SU-DHL-6 (cell line): Measurements from ENCODE around the gene SUGCT.

ENCODE experiments used
- H2AFZ ChIP-seq: fragments of 200-600 bp; sonication (generic); 2 replicates; pipeline ENCODE4 v1.6.1; 2014; ENCODE audit warnings: low read depth, mild to moderate bottlenecking, moderate library complexity, mixed read lengths, antibody characterized with exemption, low read length; ENCODE audit not compliant: severe bottlenecking
- H3F3A ChIP-seq: fragments of 200-600 bp; shearing (Covaris generic); 2 replicates; pipeline ENCODE4 v1.6.0; 2016; ENCODE audit warnings: antibody characterized with exemption, mild to moderate bottlenecking; ENCODE audit not compliant: insufficient read depth
- H3K27ac ChIP-seq: fragments of 200-600 bp; sonication (generic); 2 replicates; pipeline ENCODE4 v1.5.1; 2016; ENCODE audit warnings: low read depth, mild to moderate bottlenecking, low read length, moderate library complexity, mixed read lengths
- H3K27me3 ChIP-seq: fragments of 200-600 bp; sonication (generic), shearing (Covaris generic); 2 replicates; pipeline ENCODE4 v1.6.0; 2014; ENCODE audit warnings: mild to moderate bottlenecking, low read length
- H3K36me3 ChIP-seq: fragments of 200-600 bp; sonication (generic); 2 replicates; pipeline ENCODE4 v1.6.1; 2014; ENCODE audit warnings: mild to moderate bottlenecking, low read length, mixed read lengths
- H3K4me2 ChIP-seq: fragments of 300-600, 200-600 bp; shearing (Covaris generic), sonication (generic); 2 replicates; pipeline ENCODE4 v1.6.0; 2014; ENCODE audit warnings: low read length, low read depth, mild to moderate bottlenecking; ENCODE audit not compliant: poor library complexity, severe bottlenecking
- H3K4me3 ChIP-seq: fragments of 200-600 bp; sonication (generic); 2 replicates; pipeline ENCODE4 v1.5.1; 2014; ENCODE audit warnings: antibody characterized with exemption, low read length, mild to moderate bottlenecking, mixed read lengths; ENCODE audit not compliant: insufficient read depth, poor library complexity, severe bottlenecking
- H3K79me2 ChIP-seq: fragments of 200-600 bp; sonication (generic); 2 replicates; pipeline ENCODE4 v1.6.1; 2014; ENCODE audit warnings: mild to moderate bottlenecking, low read length, moderate library complexity; ENCODE audit not compliant: insufficient read depth
- H3K9ac ChIP-seq: fragments of 200-600 bp; sonication (generic); 2 replicates; pipeline ENCODE4 v1.7.0; 2014; ENCODE audit warnings: mild to moderate bottlenecking, low read length
- H3K9me2 ChIP-seq: fragments of 200-600 bp; sonication (generic); replicated peaks from 2 replicates; pipeline ENCODE4 v1.6.1; 2014; ENCODE audit warnings: low read length; ENCODE audit not compliant: insufficient read depth
- H3K9me3 ChIP-seq: fragments of 200-600 bp; sonication (generic); 2 replicates; pipeline ENCODE4 v1.6.1; 2014; ENCODE audit warnings: low read length, mixed read lengths; ENCODE audit not compliant: insufficient read depth
- H4K20me1 ChIP-seq: fragments of 200-600 bp; sonication (generic); 2 replicates; pipeline ENCODE4 v1.6.1; 2014; ENCODE audit warnings: low read depth, mild to moderate bottlenecking, antibody characterized with exemption, low read length, moderate library complexity, mixed read lengths
- EZH2phosphoT487 ChIP-seq: fragments of 200-600 bp; sonication (generic), shearing (Covaris generic); conservative IDR thresholded peaks from 2 replicates; pipeline ENCODE4 v1.6.1; 2018; ENCODE audit warnings: mild to moderate bottlenecking, antibody characterized with exemption, low read length, moderate library complexity, mixed read lengths
- TF ChIP-seq, protein P1 (sequence below): fragments of 200-600 bp; sonication (generic); IDR thresholded peaks from one replicate; pipeline ENCODE4 v1.5.1; 2017; ENCODE audit warnings: antibody characterized with exemption, mild to moderate bottlenecking, low read length, moderate library complexity; ENCODE audit not compliant: insufficient read depth, poor library complexity, severe bottlenecking

SUGCT gene

GRCh38 chr7:40747856-40748255 is 613.1 kb downstream of the SUGCT start:
- Histone ChIP-seq H3F3A (no peaks in the 10 kb centered on the region), H3K9me2 (no peaks in the 10 kb centered on the region), H3K9me3 (no peaks in the 10 kb centered on the region), H3K9ac (no peak overlapping the region), H3K36me3 (no peaks in the 10 kb centered on the region), H3K27me3 (no peaks in the 10 kb centered on the region), H3K4me2 (no peak overlapping the region), H4K20me1 (no peaks in the 10 kb centered on the region), H3K79me2 (no peaks in the 10 kb centered on the region), H3K4me3 (no peak overlapping the region), H2AFZ (no peak overlapping the region), H3K27ac (no peak overlapping the region)
- TF ChIP-seq, protein P1, sequence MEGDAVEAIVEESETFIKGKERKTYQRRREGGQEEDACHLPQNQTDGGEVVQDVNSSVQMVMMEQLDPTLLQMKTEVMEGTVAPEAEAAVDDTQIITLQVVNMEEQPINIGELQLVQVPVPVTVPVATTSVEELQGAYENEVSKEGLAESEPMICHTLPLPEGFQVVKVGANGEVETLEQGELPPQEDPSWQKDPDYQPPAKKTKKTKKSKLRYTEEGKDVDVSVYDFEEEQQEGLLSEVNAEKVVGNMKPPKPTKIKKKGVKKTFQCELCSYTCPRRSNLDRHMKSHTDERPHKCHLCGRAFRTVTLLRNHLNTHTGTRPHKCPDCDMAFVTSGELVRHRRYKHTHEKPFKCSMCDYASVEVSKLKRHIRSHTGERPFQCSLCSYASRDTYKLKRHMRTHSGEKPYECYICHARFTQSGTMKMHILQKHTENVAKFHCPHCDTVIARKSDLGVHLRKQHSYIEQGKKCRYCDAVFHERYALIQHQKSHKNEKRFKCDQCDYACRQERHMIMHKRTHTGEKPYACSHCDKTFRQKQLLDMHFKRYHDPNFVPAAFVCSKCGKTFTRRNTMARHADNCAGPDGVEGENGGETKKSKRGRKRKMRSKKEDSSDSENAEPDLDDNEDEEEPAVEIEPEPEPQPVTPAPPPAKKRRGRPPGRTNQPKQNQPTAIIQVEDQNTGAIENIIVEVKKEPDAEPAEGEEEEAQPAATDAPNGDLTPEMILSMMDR: no peak
- no peak for TF ChIP-seq EZH2phosphoT487

- Histone ChIP-seq H2AFZ (no peak overlapping the region), H3K27ac (no peak overlapping the region), H3K9me2 (no peaks in the 10 kb centered on the region), H3F3A (no peaks in the 10 kb centered on the region), H3K27me3 (no peaks in the 10 kb centered on the region), H3K9ac (no peak overlapping the region), H3K79me2 (no peaks in the 10 kb centered on the region), H3K4me2 (no peak overlapping the region), H3K4me3 (no peak overlapping the region), H3K36me3 (no peaks in the 10 kb centered on the region), H3K9me3 (no peaks in the 10 kb centered on the region), H4K20me1 (no peaks in the 10 kb centered on the region)
- no peak for TF ChIP-seq EZH2phosphoT487
- TF ChIP-seq, protein P1: no peak
Observed at GRCh38 chr7:40749877-40750276, 615.1 kb downstream of the SUGCT start.

DNA sequence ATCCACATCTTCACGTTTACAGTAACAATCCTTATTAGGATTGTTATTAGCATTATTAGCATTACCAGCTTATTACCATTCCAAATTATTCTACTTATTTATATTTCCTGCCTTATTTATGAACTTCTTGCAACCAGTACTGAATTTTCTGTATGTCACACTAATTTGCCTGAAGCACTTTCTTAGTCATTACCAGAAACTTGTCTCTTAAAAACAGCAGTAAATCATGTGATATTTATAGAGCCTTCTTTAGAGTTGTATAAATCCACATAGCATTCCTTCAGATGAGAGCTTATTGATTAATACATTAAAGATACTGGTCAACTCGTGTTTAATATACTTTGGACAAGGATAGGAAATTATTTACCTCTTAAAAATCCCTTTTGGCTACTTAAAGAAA is 618.6 kb downstream of the SUGCT start:
- H3K27ac ChIP-seq: no peak overlapping the region

More for the DNA sequence above, 618.6 kb downstream of the SUGCT start:
- H3F3A ChIP-seq: no peaks in the 10 kb centered on the region
- no peaks in the 10 kb centered on the region for H4K20me1 ChIP-seq
- no peaks in the 10 kb centered on the region for H3K9me2 ChIP-seq
- H3K9ac ChIP-seq: no peak overlapping the region
- H3K4me2 ChIP-seq: no peak overlapping the region
- no peak overlapping the region for H3K4me3 ChIP-seq
- no peaks in the 10 kb centered on the region for H3K9me3 ChIP-seq
- TF ChIP-seq, protein P1: no peak
- no peak for TF ChIP-seq EZH2phosphoT487
- H3K36me3 ChIP-seq: no peaks in the 10 kb centered on the region
- no peak overlapping the region for H2AFZ ChIP-seq
- no peaks in the 10 kb centered on the region for H3K79me2 ChIP-seq
- H3K27me3 ChIP-seq: no peaks in the 10 kb centered on the region
